ENCODE measurements around the gene ASTN2. TPM values are rescaled to one million over a fixed set of nuclear protein-coding genes. Genes with fewer than 3 reads are reported as not detected.

The ASTN2 gene
- total and polyA plus RNA-seq, 9 of the 15 experiments (the other 6 are each of a cell fraction or from before 2014, with no cell fraction given) = 0.56 to 3.5 (median 1.9) TPM

DNA sequence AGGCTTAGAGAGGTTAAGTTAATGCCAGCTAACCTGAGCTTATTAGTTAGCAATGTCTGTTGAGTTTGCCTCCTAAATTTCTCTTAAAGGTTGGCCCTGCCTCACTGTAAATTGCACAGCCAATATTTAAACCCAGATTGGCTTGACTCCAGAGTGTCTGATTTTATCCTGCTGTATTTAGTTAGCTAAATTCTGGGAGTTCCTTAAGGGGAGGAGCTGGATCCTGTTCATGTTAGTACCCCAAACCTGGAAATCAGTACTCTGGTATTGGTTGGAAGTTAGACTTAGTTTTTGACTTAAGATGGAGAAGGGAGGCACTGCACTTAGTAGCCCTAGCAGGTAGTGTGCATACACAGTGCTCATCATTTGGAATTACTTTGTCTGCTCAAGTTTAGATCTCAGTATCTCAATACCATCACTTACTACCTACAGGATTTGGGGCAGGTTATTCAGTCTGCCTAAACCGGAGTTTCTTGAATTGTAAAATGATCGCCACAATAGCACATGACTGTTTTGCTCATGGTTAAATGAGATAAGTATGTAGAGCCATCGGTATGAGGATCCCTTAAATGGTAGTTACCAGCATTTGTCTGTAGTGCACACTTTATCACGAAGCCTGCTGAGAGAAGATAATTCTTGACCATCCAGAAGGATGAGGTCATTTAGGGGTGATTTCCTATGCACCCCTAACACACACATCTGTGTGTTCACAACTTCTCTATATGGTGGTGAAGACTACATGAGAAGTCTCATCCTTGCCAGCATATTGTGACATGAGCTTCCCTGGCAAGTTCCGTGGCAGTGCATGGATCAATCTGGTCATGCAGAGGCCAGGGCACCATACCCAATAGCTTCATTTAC, 992.5 kb downstream of the ASTN2 start (continued):
- TF ChIP-seq ARID3B (CRISPR knock-in tag; IDR thresholded peaks at IDR 0.05; ENCODE audit: borderline replicate concordance) (no peak), PHF20 (IDR thresholded peaks at IDR 0.05; ENCODE audit: partially characterized antibody) (no peak), BMI1 (IDR thresholded peaks at IDR 0.05; ENCODE audit: low read length) (no peak), ZNF589 (CRISPR knock-in tag; IDR thresholded peaks at IDR 0.05; ENCODE audit: low read depth) (peak; percentile 40; the same call in 1 of the 2 replicates), CREB3L1 (IDR thresholded peaks at IDR 0.05; ENCODE audit: borderline replicate concordance, low read depth) (no peak), CBX2 (IDR thresholded peaks at IDR 0.05; ENCODE audit: insufficient read depth, low read length, poor library complexity, severe bottlenecking) (no peak), ZNF263 (CRISPR knock-in tag; IDR thresholded peaks at IDR 0.05; ENCODE audit: borderline replicate concordance) (0 out of 2 replicates have a peak, but pooled peaks have one; percentile 25), TCF7 (IDR thresholded peaks at IDR 0.05; ENCODE audit: borderline replicate concordance) (no peak), IRF2 (CRISPR knock-in tag; IDR thresholded peaks at IDR 0.05) (no peak), CEBPG (CRISPR knock-in tag; IDR thresholded peaks at IDR 0.05) (no peak), CEBPG (tag; conservative IDR thresholded peaks at IDR 0.05 in 1 of 2, IDR thresholded peaks at IDR 0.05 in 1 of 2) (no peak), CBFB (CRISPR knock-in tag; IDR thresholded peaks at IDR 0.05) (no peak), BACH1 (tag; IDR thresholded peaks at IDR 0.05) (0 out of 2 replicates have a peak, but pooled peaks have one; percentile 32), STAT5B (CRISPR knock-in tag; IDR thresholded peaks at IDR 0.05) (no peak), TGIF2 (CRISPR knock-in tag; IDR thresholded peaks at IDR 0.05) (no peak), ZNF165 (CRISPR knock-in tag; IDR thresholded peaks at IDR 0.05; ENCODE audit: borderline replicate concordance) (no peak), HOMEZ (CRISPR knock-in tag; IDR thresholded peaks at IDR 0.05) (no peak), ZNF408 (CRISPR knock-in tag; IDR thresholded peaks at IDR 0.05; ENCODE audit: low read depth) (no peak), ZSCAN32 (CRISPR knock-in tag; IDR thresholded peaks at IDR 0.05) (no peak), ZNF23 (CRISPR knock-in tag; IDR thresholded peaks at IDR 0.05) (no peak), SMAD3 (CRISPR knock-in tag; conservative IDR thresholded peaks at IDR 0.05) (peak; percentile 62; the same call in 1 of the 2 replicates), ZC3H11A (IDR thresholded peaks at IDR 0.05; ENCODE audit: low read depth, low read length) (no peak), WHSC1 (IDR thresholded peaks at IDR 0.05; ENCODE audit: low read length) (no peak)
- TF ChIP-seq, protein P1, sequence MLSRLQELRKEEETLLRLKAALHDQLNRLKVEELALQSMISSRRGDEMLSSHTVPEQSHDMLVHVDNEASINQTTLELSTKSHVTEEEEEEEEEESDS (CRISPR knock-in tag; IDR thresholded peaks at IDR 0.05) = no peak

All from K562 (cell line).